A673 (cell line): Measurements from ENCODE around the gene ADAM8. TPM values are rescaled to one million over a fixed set of nuclear protein-coding genes. Genes with fewer than 3 reads are reported as not detected.

Source experiments
- BruUV-seq: library from RNA; stranded (reverse); fragments of 400-500 nt; replicated peaks from 2 replicates; lab custom pipeline; 2021; lab: Mats Ljungman, UMichigan
- CTCF ChIA-PET: fragments of 300-600 bp; sonication (Branson Sonifier 250); formaldehyde crosslinking; loops from one replicate; lab custom pipeline; 2022; ENCODE audit warnings: antibody characterized with exemption; lab: Charles Lee
- POLR2A ChIA-PET: fragments of 300-600 bp; sonication (Branson Sonifier 250); formaldehyde crosslinking; loops from one replicate; lab custom pipeline; 2022; ENCODE audit warnings: antibody characterized with exemption; ENCODE audit not compliant: low non-redundant PET; lab: Charles Lee
- DNase-seq: peaks from one replicate; pipeline ENCODE4 v3.0.0-alpha.2; 2015; ENCODE audit warnings: low spot score
- H3K27ac ChIP-seq: fragments of 200-600 bp; sonication (generic); 2 replicates; pipeline ENCODE4 v1.5.1; 2016; ENCODE audit warnings: mixed run types, low read depth, mild to moderate bottlenecking, mixed read lengths, antibody characterized with exemption, low read length; ENCODE audit not compliant: poor library complexity, severe bottlenecking
- H3K27me3 ChIP-seq: fragments of 200-600 bp; sonication (generic); replicated peaks from 2 replicates; pipeline ENCODE4 v1.6.1; 2017; ENCODE audit warnings: mixed run types, low read depth, mild to moderate bottlenecking, mixed read lengths, antibody characterized with exemption, low read length; ENCODE audit not compliant: insufficient read depth, poor library complexity
- H3K36me3 ChIP-seq: fragments of 200-600 bp; sonication (generic); 2 replicates; pipeline ENCODE4 v1.6.1; 2016; ENCODE audit warnings: mixed run types, mild to moderate bottlenecking, mixed read lengths, antibody characterized with exemption, low read length; ENCODE audit not compliant: insufficient read depth, poor library complexity, severe bottlenecking
- H3K4me1 ChIP-seq: fragments of 200-600 bp; sonication (generic); 2 replicates; pipeline ENCODE4 v1.6.1; 2017; ENCODE audit warnings: mixed run types, mild to moderate bottlenecking, mixed read lengths, antibody characterized with exemption, low read length; ENCODE audit not compliant: insufficient read depth, poor library complexity, severe bottlenecking
- H3K4me3 ChIP-seq: fragments of 200-600 bp; sonication (generic); 2 replicates; pipeline ENCODE4 v1.5.1; 2016; ENCODE audit warnings: low read depth, mixed run types, mild to moderate bottlenecking, mixed read lengths, low read length; ENCODE audit not compliant: poor library complexity, severe bottlenecking
- H3K9me3 ChIP-seq: fragments of 200-600 bp; sonication (generic); 2 replicates; pipeline ENCODE4 v1.6.1; 2016; ENCODE audit warnings: mixed run types, low read depth, mild to moderate bottlenecking, mixed read lengths, antibody characterized with exemption, low read length; ENCODE audit not compliant: poor library complexity, severe bottlenecking
- EZH2 ChIP-seq: fragments of 200-600 bp; sonication (generic); IDR thresholded peaks from 2 replicates; pipeline ENCODE4 v1.6.1; 2017; ENCODE audit warnings: borderline replicate concordance, low read depth, mild to moderate bottlenecking, mixed read lengths, antibody characterized with exemption, low read length; ENCODE audit not compliant: poor library complexity, severe bottlenecking
- intact Hi-C: fragments of 100-400 bp; cut with micrococcal nuclease; formaldehyde crosslinking; loops from one replicate; pipeline ENCODE4 v1.10.0; 2022; ENCODE audit not compliant: unreplicated experiment
- total RNA-seq: library from RNA; stranded (reverse); gene quantifications from 2 replicates; pipeline ENCODE4 v1.2.3, GENCODE V29; 2021
- TF ChIP-seq, protein P1 (sequence below): fragments of 300-800, 200-600 bp; sonication (generic); conservative IDR thresholded peaks from 2 replicates; pipeline ENCODE4 v1.5.1; 2017; ENCODE audit warnings: low read depth, mild to moderate bottlenecking, antibody characterized with exemption, low read length, moderate library complexity, mixed read lengths

Gene ADAM8
- total RNA-seq, 1 experiment from 2014 or later, result 1.2 TPM

- no peak overlapping the region for H3K4me3 ChIP-seq
- intact Hi-C loops, result no loop called here
- no peak overlapping the region for H3K27ac ChIP-seq
- no peaks in the 10 kb centered on the region for H3K9me3 ChIP-seq
- TF ChIP-seq, protein P1, sequence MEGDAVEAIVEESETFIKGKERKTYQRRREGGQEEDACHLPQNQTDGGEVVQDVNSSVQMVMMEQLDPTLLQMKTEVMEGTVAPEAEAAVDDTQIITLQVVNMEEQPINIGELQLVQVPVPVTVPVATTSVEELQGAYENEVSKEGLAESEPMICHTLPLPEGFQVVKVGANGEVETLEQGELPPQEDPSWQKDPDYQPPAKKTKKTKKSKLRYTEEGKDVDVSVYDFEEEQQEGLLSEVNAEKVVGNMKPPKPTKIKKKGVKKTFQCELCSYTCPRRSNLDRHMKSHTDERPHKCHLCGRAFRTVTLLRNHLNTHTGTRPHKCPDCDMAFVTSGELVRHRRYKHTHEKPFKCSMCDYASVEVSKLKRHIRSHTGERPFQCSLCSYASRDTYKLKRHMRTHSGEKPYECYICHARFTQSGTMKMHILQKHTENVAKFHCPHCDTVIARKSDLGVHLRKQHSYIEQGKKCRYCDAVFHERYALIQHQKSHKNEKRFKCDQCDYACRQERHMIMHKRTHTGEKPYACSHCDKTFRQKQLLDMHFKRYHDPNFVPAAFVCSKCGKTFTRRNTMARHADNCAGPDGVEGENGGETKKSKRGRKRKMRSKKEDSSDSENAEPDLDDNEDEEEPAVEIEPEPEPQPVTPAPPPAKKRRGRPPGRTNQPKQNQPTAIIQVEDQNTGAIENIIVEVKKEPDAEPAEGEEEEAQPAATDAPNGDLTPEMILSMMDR, result no peak
- no peak for TF ChIP-seq EZH2
- POLR2A ChIA-PET, result no interaction called here
- CTCF ChIA-PET, result no interaction called here
- no peak for DNase-seq
- H3K36me3 ChIP-seq, result peaks cover 49% of the 10 kb centered on the region
- no peaks in the 10 kb centered on the region for H3K4me1 ChIP-seq
- BruUV-seq, result no TSS peak
- no peaks in the 10 kb centered on the region for H3K27me3 ChIP-seq
These were observed 21.8 kb upstream of the ADAM8 start for GRCh38 chr10:133298466-133298865.

- ChIA-PET POLR2A (no interaction called here), CTCF (no interaction called here)
- no peak overlapping the region for H3K27ac ChIP-seq
- intact Hi-C loops, result no loop called here
- no peaks in the 10 kb centered on the region for H3K4me1 ChIP-seq
- no peaks in the 10 kb centered on the region for H3K27me3 ChIP-seq
- no peak for TF ChIP-seq EZH2
- TF ChIP-seq, protein P1, result no peak
- no peaks in the 10 kb centered on the region for H3K9me3 ChIP-seq
- H3K4me3 ChIP-seq, result no peak overlapping the region
- BruUV-seq, result no TSS peak
- no peak for DNase-seq
- H3K36me3 ChIP-seq, result peaks cover 55% of the 10 kb centered on the region
These were observed 20.8 kb upstream of the ADAM8 start for GRCh38 chr10:133297504-133297903.

DNA sequence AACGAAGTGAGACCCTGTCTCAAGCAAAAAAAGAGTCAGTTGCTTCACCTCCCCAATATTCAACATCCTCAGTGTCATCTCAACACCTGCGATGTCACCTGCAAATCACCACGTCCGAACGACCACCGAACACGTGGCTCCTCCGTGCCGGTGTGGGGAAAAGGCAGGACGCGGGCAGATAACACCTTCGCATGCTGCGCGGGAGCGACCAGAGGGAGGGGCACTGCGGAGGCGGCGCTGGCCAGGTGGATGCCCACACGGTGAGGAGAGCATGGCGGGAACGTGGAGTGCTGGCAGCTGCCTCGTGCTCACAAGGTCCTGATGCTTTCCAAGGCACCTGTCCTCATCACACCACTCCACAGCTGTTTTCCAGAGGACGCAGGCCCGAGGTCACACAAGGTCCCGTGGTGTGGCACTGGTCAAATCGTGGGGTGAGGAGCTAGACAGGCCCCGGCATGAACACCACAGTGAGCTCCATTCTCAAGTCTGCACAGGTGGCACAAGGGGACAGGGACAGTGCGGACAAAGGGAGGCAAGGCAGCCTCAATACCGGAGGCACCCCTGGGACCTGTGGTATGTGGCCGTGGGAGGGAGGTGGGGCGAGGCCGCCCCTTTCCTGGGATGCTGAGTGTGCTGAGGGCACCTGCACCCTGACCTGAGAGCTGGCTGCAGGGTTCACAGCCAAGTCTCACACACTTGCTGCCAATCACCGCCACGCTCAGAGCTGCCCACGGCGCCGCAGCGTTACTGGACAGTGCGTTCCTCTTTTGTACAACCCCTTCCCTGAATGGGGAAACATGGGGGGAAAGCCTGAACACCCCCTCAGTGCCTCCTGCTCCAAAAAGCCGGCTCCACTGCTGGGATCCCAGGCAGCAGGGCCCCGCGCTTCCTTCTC is 19.0 kb upstream of the ADAM8 start:
- Histone ChIP-seq H3K27ac (no peak overlapping the region), H3K27me3 (no peaks in the 10 kb centered on the region), H3K4me3 (no peak overlapping the region), H3K9me3 (no peaks in the 10 kb centered on the region), H3K36me3 (peaks cover 60% of the 10 kb centered on the region), H3K4me1 (no peaks in the 10 kb centered on the region)
- POLR2A ChIA-PET, result no interaction called here
- no peak for DNase-seq
- intact Hi-C loops, result no loop called here
- TF ChIP-seq, protein P1, result no peak
- TF ChIP-seq EZH2, result no peak
- CTCF ChIA-PET, result no interaction called here
- BruUV-seq, result no TSS peak
